B cell (primary cell): Measurements from ENCODE around the gene LIFR.

Source experiments
- EZH2 ChIP-seq: IDR thresholded peaks from 2 replicates; pipeline ENCODE4 v1.6.1; 2012; ENCODE audit warnings: borderline replicate concordance, low read depth, mild to moderate bottlenecking, moderate library complexity, low read length; ENCODE audit not compliant: insufficient read depth, poor library complexity, severe bottlenecking
- TF ChIP-seq, protein P1 (sequence below): fragments of 200-600 bp; IDR thresholded peaks from one replicate; pipeline ENCODE4 v1.8.0; 2022; ENCODE audit warnings: antibody characterized with exemption, mild to moderate bottlenecking

DNA sequence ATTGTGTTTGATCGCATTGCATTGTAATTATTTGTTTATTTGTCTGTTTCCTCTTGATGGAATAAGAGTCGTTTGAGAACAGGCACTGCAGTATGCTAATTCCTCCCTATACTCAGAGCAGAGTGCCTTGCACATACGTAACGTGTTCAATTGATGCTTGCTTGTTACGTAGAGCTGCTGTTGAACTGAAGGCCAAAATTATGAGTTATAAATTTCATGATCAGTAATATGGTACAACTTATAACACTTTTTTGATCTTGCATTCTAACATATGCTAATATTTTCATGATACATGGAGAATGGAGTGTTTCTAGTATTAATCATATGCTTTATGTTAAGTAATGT lies 26.5 kb upstream of the LIFR start:
- TF ChIP-seq, protein P1, sequence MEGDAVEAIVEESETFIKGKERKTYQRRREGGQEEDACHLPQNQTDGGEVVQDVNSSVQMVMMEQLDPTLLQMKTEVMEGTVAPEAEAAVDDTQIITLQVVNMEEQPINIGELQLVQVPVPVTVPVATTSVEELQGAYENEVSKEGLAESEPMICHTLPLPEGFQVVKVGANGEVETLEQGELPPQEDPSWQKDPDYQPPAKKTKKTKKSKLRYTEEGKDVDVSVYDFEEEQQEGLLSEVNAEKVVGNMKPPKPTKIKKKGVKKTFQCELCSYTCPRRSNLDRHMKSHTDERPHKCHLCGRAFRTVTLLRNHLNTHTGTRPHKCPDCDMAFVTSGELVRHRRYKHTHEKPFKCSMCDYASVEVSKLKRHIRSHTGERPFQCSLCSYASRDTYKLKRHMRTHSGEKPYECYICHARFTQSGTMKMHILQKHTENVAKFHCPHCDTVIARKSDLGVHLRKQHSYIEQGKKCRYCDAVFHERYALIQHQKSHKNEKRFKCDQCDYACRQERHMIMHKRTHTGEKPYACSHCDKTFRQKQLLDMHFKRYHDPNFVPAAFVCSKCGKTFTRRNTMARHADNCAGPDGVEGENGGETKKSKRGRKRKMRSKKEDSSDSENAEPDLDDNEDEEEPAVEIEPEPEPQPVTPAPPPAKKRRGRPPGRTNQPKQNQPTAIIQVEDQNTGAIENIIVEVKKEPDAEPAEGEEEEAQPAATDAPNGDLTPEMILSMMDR: no peak
- no peak for TF ChIP-seq EZH2
